Keratinocyte (primary cell): ENCODE data around the gene PM20D1.

ENCODE experiments used
- EZH2 ChIP-seq: IDR thresholded peaks from one replicate; pipeline ENCODE4 v1.6.1; 2012; ENCODE audit warnings: inconsistent platforms, mild to moderate bottlenecking, low read length, moderate library complexity
- TF ChIP-seq, protein P1 (sequence below), 3 experiments: IDR thresholded peaks in 1 of 3; conservative IDR thresholded peaks in 1 of 3; optimal IDR thresholded peaks in 1 of 3; 2 replicates in 2 of 3; 3 replicates in 1 of 3; pipeline versions ENCODE3 to v1.5.1; 2011; ENCODE audit warnings: low read length in 3 of 3, mild to moderate bottlenecking in 3 of 3, moderate library complexity in 2 of 3, control low read depth in 1 of 3, inconsistent platforms in 1 of 3; ENCODE audit not compliant: insufficient read depth in 2 of 3; ENCODE audit errors: extremely low read depth in 1 of 3

GRCh38 chr1:205858141-205858961 lies 8.4 kb upstream of the PM20D1 start:
- TF ChIP-seq, protein P1, sequence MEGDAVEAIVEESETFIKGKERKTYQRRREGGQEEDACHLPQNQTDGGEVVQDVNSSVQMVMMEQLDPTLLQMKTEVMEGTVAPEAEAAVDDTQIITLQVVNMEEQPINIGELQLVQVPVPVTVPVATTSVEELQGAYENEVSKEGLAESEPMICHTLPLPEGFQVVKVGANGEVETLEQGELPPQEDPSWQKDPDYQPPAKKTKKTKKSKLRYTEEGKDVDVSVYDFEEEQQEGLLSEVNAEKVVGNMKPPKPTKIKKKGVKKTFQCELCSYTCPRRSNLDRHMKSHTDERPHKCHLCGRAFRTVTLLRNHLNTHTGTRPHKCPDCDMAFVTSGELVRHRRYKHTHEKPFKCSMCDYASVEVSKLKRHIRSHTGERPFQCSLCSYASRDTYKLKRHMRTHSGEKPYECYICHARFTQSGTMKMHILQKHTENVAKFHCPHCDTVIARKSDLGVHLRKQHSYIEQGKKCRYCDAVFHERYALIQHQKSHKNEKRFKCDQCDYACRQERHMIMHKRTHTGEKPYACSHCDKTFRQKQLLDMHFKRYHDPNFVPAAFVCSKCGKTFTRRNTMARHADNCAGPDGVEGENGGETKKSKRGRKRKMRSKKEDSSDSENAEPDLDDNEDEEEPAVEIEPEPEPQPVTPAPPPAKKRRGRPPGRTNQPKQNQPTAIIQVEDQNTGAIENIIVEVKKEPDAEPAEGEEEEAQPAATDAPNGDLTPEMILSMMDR (optimal IDR thresholded peaks at IDR 0.05 in 1 of 3, IDR thresholded peaks at IDR 0.05 in 1 of 3, conservative IDR thresholded peaks at IDR 0.05 in 1 of 3; ENCODE audit: extremely low read depth in 1 of 3, insufficient read depth in 2 of 3, low read length in 3 of 3): no peak
- TF ChIP-seq EZH2: no peak
